Gastroesophageal sphincter (tissue), 4 donors: ENCODE data around the gene SPOP. TPM values are rescaled to one million over a fixed set of nuclear protein-coding genes. Genes with fewer than 3 reads are reported as not detected.
A peak's percentile ranks its signal among the peaks of the same experiment; 100 is the strongest.
"Not testable (repeated sequence)": the region's sequence is repeated elsewhere in the genome, so short reads cannot be mapped to it uniquely, and the experiment has no call there.

ENCODE experiments used
- ATAC-seq: fragments of 150-250 bp; one replicate; pipeline ENCODE4 v1.9.1; 2016; ENCODE audit warnings: mild to moderate bottlenecking, moderate library complexity
- H3K27ac ChIP-seq, 4 donors: fragments of 200-600 bp; sonication (generic) in 3 of 4; 1 replicate in 3 of 4; 2 replicates in 1 of 4; pipeline ENCODE4 v1.5.1; 2016 to 2019
- H3K27me3 ChIP-seq: fragments of 200-600 bp; sonication (generic); one replicate; pipeline ENCODE4 v1.5.1; 2019
- H3K36me3 ChIP-seq, 2 donors: fragments of 200-600 bp; sonication (generic); one replicate each; pipeline ENCODE4 v1.5.1; 2019; ENCODE audit warnings: control low read depth in 1 of 2
- H3K4me1 ChIP-seq, 3 donors: fragments of 200-600 bp; sonication (generic); 1 replicate in 2 of 3; 2 replicates in 1 of 3; pipeline ENCODE4 v1.5.1; 2016 to 2019; ENCODE audit warnings: control low read depth in 2 of 3
- H3K4me3 ChIP-seq, 2 donors: fragments of 200-600 bp; sonication (generic); one replicate each; pipeline ENCODE4 v1.5.1; 2019; ENCODE audit warnings: mild to moderate bottlenecking in 1 of 2, moderate library complexity in 1 of 2
- H3K9me3 ChIP-seq, 3 donors: fragments of 200-600 bp; sonication (generic); one replicate each; pipeline ENCODE4 v1.5.1; 2017 to 2019; ENCODE audit warnings: control low read depth in 2 of 3
- CTCF ChIP-seq, 4 experiments: fragments of 200-600 bp in 2 of 4; fragments of 450-650 bp in 2 of 4; sonication (generic) in 1 of 4; IDR thresholded peaks; one replicate each; pipeline ENCODE4 v1.5.1; 2017 to 2019; ENCODE audit warnings: antibody characterized with exemption in 4 of 4, mild to moderate bottlenecking in 2 of 4, moderate library complexity in 2 of 4
- EP300 ChIP-seq: sonication (generic); formaldehyde crosslinking; IDR thresholded peaks from one replicate; pipeline ENCODE4 v1.6.1; 2017; ENCODE audit warnings: antibody characterized with exemption, mild to moderate bottlenecking
- POLR2A ChIP-seq, 2 donors: fragments of 450-650 bp; IDR thresholded peaks; one replicate each; pipeline ENCODE4 v1.6.1; 2017; ENCODE audit warnings: antibody characterized with exemption in 2 of 2, mild to moderate bottlenecking in 2 of 2, moderate library complexity in 1 of 2
- POLR2AphosphoS5 ChIP-seq: sonication (generic); formaldehyde crosslinking; IDR thresholded peaks from one replicate; pipeline ENCODE4 v1.6.1; 2017; ENCODE audit warnings: antibody characterized with exemption
- WGBS, 2 donors: methylation state at CpG; one replicate each; pipeline ENCODE4 v1.1.5; 2018; ENCODE audit warnings: low coverage in 1 of 2; 5-methylcytosine and 5-hydroxymethylcytosine counted together
- total RNA-seq, 4 donors: library from RNA; depleted of rRNA; stranded (reverse); fragments of >200 nt; gene quantifications; one replicate each; pipeline ENCODE4 v1.1.0, GENCODE V29; 2016

Gene SPOP
- total RNA-seq, 4 donors from 2014 or later = 159 to 268 (median 176) TPM

- Histone ChIP-seq H3K36me3 (no peaks in the 10 kb centered on the region), H3K27me3 (no peaks in the 10 kb centered on the region), H3K4me1 (peaks cover 0 to 23% (median 13%) of the 10 kb centered on the region in 3 donors), H3K4me3 (no peak overlapping the region), H3K27ac (peak overlapping the region in 1 of 4 donors; percentile 17), H3K9me3 (no peaks in the 10 kb centered on the region)
- 57 to 68% methylated on average over 4 to 6 of the region's 6 CpGs for WGBS, 2 donors
- TF ChIP-seq POLR2AphosphoS5 (no peak), EP300 (no peak), CTCF (IDR thresholded peaks at IDR 0.05) (no peak), POLR2A (IDR thresholded peaks at IDR 0.05) (no peak)
- ATAC-seq = no peak
Measured at GRCh38 chr17:49680314-49680713, 2.4 kb upstream of the SPOP start.

GRCh38 chr17:49677134-49677932 is 564 bp downstream of the SPOP start:
- no peaks in the 10 kb centered on the region for H3K36me3 ChIP-seq
- H3K4me1 ChIP-seq = peaks cover 0 to 53% (median 26%) of the 10 kb centered on the region in 3 donors
- H3K4me3 ChIP-seq = peak overlapping the region; percentile 55 to 74
- 1% methylated on average over 10 to 22 of the region's 34 CpGs for WGBS, 2 donors
- no peaks in the 10 kb centered on the region for H3K9me3 ChIP-seq
- no peaks in the 10 kb centered on the region for H3K27me3 ChIP-seq
- TF ChIP-seq POLR2A (IDR thresholded peaks at IDR 0.05) (peak; percentile 43 to 51), CTCF (IDR thresholded peaks at IDR 0.05) (peak in 1 of 4 experiments; percentile 1), EP300 (no peak), POLR2AphosphoS5 (peak; percentile 89)
- ATAC-seq = peak; percentile 85
- H3K27ac ChIP-seq = peak overlapping the region; percentile 87 to 99 (median 98)

GRCh38 chr17:49676276-49676868 is 1.5 kb downstream of the SPOP start:
- Histone ChIP-seq H3K4me3 (peak overlapping the region; percentile 55 to 74), H3K9me3 (no peaks in the 10 kb centered on the region), H3K27me3 (no peaks in the 10 kb centered on the region), H3K27ac (peak overlapping the region; percentile 87 to 99 (median 98)), H3K36me3 (no peaks in the 10 kb centered on the region), H3K4me1 (peaks cover 0 to 63% (median 30%) of the 10 kb centered on the region in 3 donors)
- 9 to 15% methylated on average over 5 of the region's 5 CpGs for WGBS, 2 donors
- no peak for TF ChIP-seq POLR2A (IDR thresholded peaks at IDR 0.05)
- TF ChIP-seq POLR2AphosphoS5 = no peak
- TF ChIP-seq EP300 = no peak
- no peak for TF ChIP-seq CTCF (IDR thresholded peaks at IDR 0.05)
- no peak for ATAC-seq

GRCh38 chr17:49674507-49674906 is 3.4 kb downstream of the SPOP start:
- peaks cover 6 to 81% (median 36%) of the 10 kb centered on the region in 3 donors for H3K4me1 ChIP-seq
- no peak overlapping the region for H3K4me3 ChIP-seq

GRCh38 chr17:49673679-49674078 is 4.2 kb downstream of the SPOP start:
- not testable (repeated sequence) for ATAC-seq, H3K9me3 ChIP-seq, H3K4me3 ChIP-seq, H3K27me3 ChIP-seq, H3K36me3 ChIP-seq
- Histone ChIP-seq H3K4me1 (peaks cover 6 to 84% (median 36%) of the 10 kb centered on the region in 3 donors), H3K27ac (peak overlapping the region in 3 of 4 donors; percentile 56 to 99 (median 97))
- 78 to 87% methylated on average over 3 to 5 of the region's 6 CpGs for WGBS, 2 donors

More at GRCh38 chr17:49674507-49674906, 3.4 kb downstream of the SPOP start:
- H3K36me3 ChIP-seq = no peaks in the 10 kb centered on the region
- TF ChIP-seq POLR2A (IDR thresholded peaks at IDR 0.05) (no peak), CTCF (IDR thresholded peaks at IDR 0.05) (no peak), POLR2AphosphoS5 (no peak), EP300 (no peak)
- H3K9me3 ChIP-seq = no peaks in the 10 kb centered on the region
- peak overlapping the region in 3 of 4 donors; percentile 97 to 99 (median 99) for H3K27ac ChIP-seq
- H3K27me3 ChIP-seq = no peaks in the 10 kb centered on the region
- ATAC-seq = no peak
